Measurements from ENCODE around the gene CLCN1. TPM values are rescaled to one million over a fixed set of nuclear protein-coding genes. Genes with fewer than 3 reads are reported as not detected.
A peak's percentile ranks its signal among the peaks of the same experiment; 100 is the strongest.
"Not testable (repeated sequence)": the region's sequence is repeated elsewhere in the genome, so short reads cannot be mapped to it uniquely, and the experiment has no call there.

CLCN1 gene
- total RNA-seq, 4 donors from 2014 or later = not detected

- WGBS, 2 donors = 71 to 72% methylated on average over 15 of the region's 17 CpGs
- Histone ChIP-seq H3K27me3 (no peaks in the 10 kb centered on the region), H3K36me3 (peaks cover 5 to 6% of the 10 kb centered on the region in 2 donors), H3K4me1 (peaks cover 9 to 44% of the 10 kb centered on the region in 2 donors), H3K4me3 (replicated peaks in 1 of 3) (peak overlapping the region in 2 of 3 donors; percentile 8 to 18), H3K27ac (peak overlapping the region; percentile 10 to 64 (median 42)), H3K9me3 (no peaks in the 10 kb centered on the region)
- TF ChIP-seq CTCF (IDR thresholded peaks at IDR 0.05) = no peak
- no peak for TF ChIP-seq POLR2A (IDR thresholded peaks at IDR 0.05)
- no peak for DNase-seq
- intact Hi-C loops (cut with DNase I) = loop anchor here (10.0 kb wide), 2 partner anchors 97 to 127 kb away; partner anchors contain the start of gene ZYX
These were observed 28.5 kb upstream of the CLCN1 start for GRCh38 chr7:143287339-143287934.

GRCh38 chr7:143287935-143288826 lies 27.7 kb upstream of the CLCN1 start, which contains the start of gene CASP2:
Gene CASP2, plus strand, starts transcription at chr7:143288351. Its CDS starts 105 bp downstream, at chr7:143288456.
- peaks cover 9 to 44% of the 10 kb centered on the region in 2 donors for H3K4me1 ChIP-seq

GRCh38 chr7:143288836-143289235 lies 27.1 kb upstream of the CLCN1 start:
- Histone ChIP-seq H3K27me3 (no peaks in the 10 kb centered on the region), H3K4me1 (peaks cover 9 to 39% of the 10 kb centered on the region in 2 donors), H3K9me3 (no peaks in the 10 kb centered on the region), H3K4me3 (replicated peaks in 1 of 3) (peak overlapping the region; percentile 20 to 85 (median 66)), H3K36me3 (peaks cover 14 to 20% of the 10 kb centered on the region in 2 donors), H3K27ac (peak overlapping the region in 2 of 3 donors; percentile 82 to 83)
- no peak for DNase-seq
- TF ChIP-seq CTCF (IDR thresholded peaks at IDR 0.05) = no peak
- TF ChIP-seq POLR2A (IDR thresholded peaks at IDR 0.05) = no peak
- WGBS, 2 donors = 2% methylated on average over 11 of the region's 11 CpGs
- intact Hi-C loops (cut with DNase I) = loop anchor here (10.0 kb wide), 2 partner anchors 96 to 126 kb away; partner anchors contain the start of gene ZYX

More at GRCh38 chr7:143287935-143288826, 27.7 kb upstream of the CLCN1 start, which contains the start of gene CASP2:
- Histone ChIP-seq H3K36me3 (peaks cover 9 to 14% of the 10 kb centered on the region in 2 donors), H3K27ac (peak within 1 kb of the TSS; percentile 63 to 83 (median 82)), H3K27me3 (no peaks in the 10 kb centered on the region), H3K9me3 (no peaks in the 10 kb centered on the region), H3K4me3 (replicated peaks in 1 of 3) (peak within 1 kb of the TSS; percentile 20 to 85 (median 66))
- WGBS, 2 donors = 0 to 4% methylated on average over 13 to 55 of the region's 84 CpGs
- peak; percentile 97 to 98 for DNase-seq
- TF ChIP-seq CTCF (IDR thresholded peaks at IDR 0.05) (peak in 3 of 6 experiments; percentile 32 to 44 (median 33)), POLR2A (IDR thresholded peaks at IDR 0.05) (peak in 1 of 2 donors; percentile 85)
- intact Hi-C loops (cut with DNase I) = loop anchor here (10.0 kb wide), 2 partner anchors 97 to 127 kb away; partner anchors contain the start of gene ZYX

- intact Hi-C loops (cut with DNase I) = loop anchor here (10.0 kb wide), 2 partner anchors 95 to 125 kb away; partner anchors contain the start of gene ZYX
- Histone ChIP-seq H3K4me1 (peaks cover 9 to 33% of the 10 kb centered on the region in 2 donors), H3K27me3 (no peaks in the 10 kb centered on the region), H3K27ac (no peak overlapping the region), H3K4me3 (replicated peaks in 1 of 3) (peak overlapping the region in 1 of 3 donors; percentile 66), H3K9me3 (no peaks in the 10 kb centered on the region), H3K36me3 (peaks cover 20 to 23% of the 10 kb centered on the region in 2 donors)
- TF ChIP-seq CTCF (IDR thresholded peaks at IDR 0.05) = no peak
- no peak for TF ChIP-seq POLR2A (IDR thresholded peaks at IDR 0.05)
- 43% methylated on average over 6 of the region's 6 CpGs for WGBS, 2 donors
- DNase-seq = no peak
These were observed 26.5 kb upstream of the CLCN1 start for GRCh38 chr7:143289421-143289820.

DNA sequence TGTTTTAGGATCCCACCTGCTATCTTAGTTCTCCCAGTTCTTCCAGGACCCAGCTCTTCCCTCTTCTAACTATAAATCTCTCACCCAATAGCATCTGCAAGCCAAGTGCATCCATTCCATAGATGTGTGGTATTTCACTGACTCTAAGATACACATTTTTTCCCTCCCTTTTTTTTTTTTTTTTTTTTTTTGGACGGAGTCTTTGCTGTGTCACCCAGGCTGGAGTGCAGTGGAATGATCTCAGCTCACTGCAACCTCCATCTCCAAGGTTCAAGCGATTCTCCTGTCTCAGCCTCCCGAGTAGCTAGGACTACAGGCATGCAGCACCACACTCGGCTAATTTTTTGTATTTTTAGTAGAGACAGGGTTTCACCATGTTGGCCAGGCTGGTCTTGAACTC lies 26.0 kb upstream of the CLCN1 start:
- H3K9me3 ChIP-seq, H3K27ac ChIP-seq: not testable (repeated sequence)

More for the DNA sequence above, 26.0 kb upstream of the CLCN1 start:
- not testable (repeated sequence) for DNase-seq; H3K4me3 ChIP-seq (replicated peaks in 1 of 3); H3K27me3 ChIP-seq
- intact Hi-C loops (cut with DNase I) = loop anchor here (5.0 to 10.0 kb wide), 3 partner anchors 48 to 125 kb away; partner anchors contain the start of gene ZYX
- 70 to 83% methylated on average over 4 of the region's 4 CpGs for WGBS, 2 donors
- peaks cover 24 to 27% of the 10 kb centered on the region in 2 donors for H3K36me3 ChIP-seq
- peaks cover 9 to 28% of the 10 kb centered on the region in 2 donors for H3K4me1 ChIP-seq
